HFFc6 (cell line): ENCODE results near the gene NSF. TPM values are rescaled to one million over a fixed set of nuclear protein-coding genes. Genes with fewer than 3 reads are reported as not detected.
"Not testable (repeated sequence)": the region's sequence is repeated elsewhere in the genome, so short reads cannot be mapped to it uniquely, and the experiment has no call there.

Experiments
- DNase-seq: peaks from one replicate; pipeline ENCODE4 v3.0.0-alpha.2; 2018
- H3K27ac Mint-ChIP-seq: 2 replicates; pipeline ENCODE4 v1.8.0; 2020; ENCODE audit warnings: mild to moderate bottlenecking, mixed read lengths
- H3K27me3 Mint-ChIP-seq: 2 replicates; pipeline ENCODE4 v1.8.0; 2021; ENCODE audit warnings: mild to moderate bottlenecking, moderate library complexity, mixed read lengths; ENCODE audit not compliant: insufficient read depth
- H3K36me3 Mint-ChIP-seq: 2 replicates; pipeline ENCODE4 v1.8.0; 2021; ENCODE audit warnings: low read depth, mixed read lengths
- H3K4me1 Mint-ChIP-seq: 2 replicates; pipeline ENCODE4 v1.8.0; 2020; ENCODE audit warnings: low read depth, mixed read lengths
- H3K4me3 Mint-ChIP-seq: 2 replicates; pipeline ENCODE4 v1.8.0; 2020; ENCODE audit warnings: mild to moderate bottlenecking, moderate library complexity, mixed read lengths
- H3K9me3 Mint-ChIP-seq: 2 replicates; pipeline ENCODE4 v1.8.0; 2020; ENCODE audit warnings: mild to moderate bottlenecking, mixed read lengths
- total RNA-seq, 6 experiments: library from RNA; stranded (reverse); fragmentation: NEBNext Ultra II Directional; extraction: Animal tissue kit (Norgen Biotek cat#: 25700); gene quantifications; 2 replicates in 1 of 6; 3 replicates in 5 of 6; pipeline ENCODE4 v1.2.3, GENCODE V29; 2021

Gene NSF
- total RNA-seq, 6 experiments from 2014 or later = 87.7 to 118 (median 113) TPM

- not testable (repeated sequence) for H3K9me3 Mint-ChIP-seq, H3K4me1 Mint-ChIP-seq, DNase-seq, H3K4me3 Mint-ChIP-seq, H3K27ac Mint-ChIP-seq, H3K27me3 Mint-ChIP-seq, H3K36me3 Mint-ChIP-seq
Measured at GRCh38 chr17:46603125-46603524, 12.7 kb downstream of the NSF start.

- not testable (repeated sequence) for DNase-seq, H3K27ac Mint-ChIP-seq, H3K36me3 Mint-ChIP-seq, H3K4me3 Mint-ChIP-seq, H3K9me3 Mint-ChIP-seq, H3K4me1 Mint-ChIP-seq, H3K27me3 Mint-ChIP-seq
Measured at GRCh38 chr17:46611304-46611703, 20.8 kb downstream of the NSF start.

GRCh38 chr17:46613876-46614275 lies 23.4 kb downstream of the NSF start:
- DNase-seq, H3K27me3 Mint-ChIP-seq, H3K36me3 Mint-ChIP-seq: not testable (repeated sequence)

GRCh38 chr17:46617121-46617520 lies 26.7 kb downstream of the NSF start:
- DNase-seq, H3K4me3 Mint-ChIP-seq, H3K27ac Mint-ChIP-seq, H3K4me1 Mint-ChIP-seq, H3K27me3 Mint-ChIP-seq, H3K9me3 Mint-ChIP-seq, H3K36me3 Mint-ChIP-seq: not testable (repeated sequence)

More at GRCh38 chr17:46613876-46614275, 23.4 kb downstream of the NSF start:
- H3K4me1 Mint-ChIP-seq, H3K4me3 Mint-ChIP-seq, H3K27ac Mint-ChIP-seq, H3K9me3 Mint-ChIP-seq: not testable (repeated sequence)

- H3K4me3 Mint-ChIP-seq, H3K4me1 Mint-ChIP-seq, H3K27ac Mint-ChIP-seq, DNase-seq, H3K27me3 Mint-ChIP-seq, H3K9me3 Mint-ChIP-seq, H3K36me3 Mint-ChIP-seq: not testable (repeated sequence)
Measured at GRCh38 chr17:46618975-46619374, 28.5 kb downstream of the NSF start.

- not testable (repeated sequence) for H3K4me3 Mint-ChIP-seq, H3K27me3 Mint-ChIP-seq, H3K36me3 Mint-ChIP-seq, H3K27ac Mint-ChIP-seq, H3K9me3 Mint-ChIP-seq, H3K4me1 Mint-ChIP-seq, DNase-seq
Measured at GRCh38 chr17:46623790-46624189, 33.3 kb downstream of the NSF start.

GRCh38 chr17:46624726-46625125 lies 34.3 kb downstream of the NSF start:
- DNase-seq, H3K27ac Mint-ChIP-seq, H3K36me3 Mint-ChIP-seq, H3K9me3 Mint-ChIP-seq, H3K4me3 Mint-ChIP-seq, H3K27me3 Mint-ChIP-seq, H3K4me1 Mint-ChIP-seq: not testable (repeated sequence)

- not testable (repeated sequence) for H3K27me3 Mint-ChIP-seq, H3K4me1 Mint-ChIP-seq, H3K4me3 Mint-ChIP-seq
Measured at GRCh38 chr17:46627452-46627851, 37.0 kb downstream of the NSF start.

GRCh38 chr17:46628753-46629436 lies 38.4 kb downstream of the NSF start:
- H3K36me3 Mint-ChIP-seq, H3K27ac Mint-ChIP-seq, H3K27me3 Mint-ChIP-seq, H3K4me1 Mint-ChIP-seq, DNase-seq, H3K4me3 Mint-ChIP-seq, H3K9me3 Mint-ChIP-seq: not testable (repeated sequence)

More at GRCh38 chr17:46627452-46627851, 37.0 kb downstream of the NSF start:
- H3K27ac Mint-ChIP-seq, H3K36me3 Mint-ChIP-seq, H3K9me3 Mint-ChIP-seq: not testable (repeated sequence)
- DNase-seq = peak; percentile 70

- not testable (repeated sequence) for H3K4me1 Mint-ChIP-seq, H3K36me3 Mint-ChIP-seq, H3K27ac Mint-ChIP-seq, H3K4me3 Mint-ChIP-seq, DNase-seq, H3K9me3 Mint-ChIP-seq, H3K27me3 Mint-ChIP-seq
Measured at GRCh38 chr17:46632146-46632545, 41.7 kb downstream of the NSF start.

GRCh38 chr17:46634844-46635243 lies 44.4 kb downstream of the NSF start:
- DNase-seq, H3K36me3 Mint-ChIP-seq, H3K4me1 Mint-ChIP-seq, H3K4me3 Mint-ChIP-seq, H3K27me3 Mint-ChIP-seq, H3K27ac Mint-ChIP-seq, H3K9me3 Mint-ChIP-seq: not testable (repeated sequence)
